ENCODE results near the gene RTN4RL2. TPM values are rescaled to one million over a fixed set of nuclear protein-coding genes. Genes with fewer than 3 reads are reported as not detected.

The RTN4RL2 gene
- total RNA-seq, 1 experiment from 2014 or later = 5.5 TPM

DNA sequence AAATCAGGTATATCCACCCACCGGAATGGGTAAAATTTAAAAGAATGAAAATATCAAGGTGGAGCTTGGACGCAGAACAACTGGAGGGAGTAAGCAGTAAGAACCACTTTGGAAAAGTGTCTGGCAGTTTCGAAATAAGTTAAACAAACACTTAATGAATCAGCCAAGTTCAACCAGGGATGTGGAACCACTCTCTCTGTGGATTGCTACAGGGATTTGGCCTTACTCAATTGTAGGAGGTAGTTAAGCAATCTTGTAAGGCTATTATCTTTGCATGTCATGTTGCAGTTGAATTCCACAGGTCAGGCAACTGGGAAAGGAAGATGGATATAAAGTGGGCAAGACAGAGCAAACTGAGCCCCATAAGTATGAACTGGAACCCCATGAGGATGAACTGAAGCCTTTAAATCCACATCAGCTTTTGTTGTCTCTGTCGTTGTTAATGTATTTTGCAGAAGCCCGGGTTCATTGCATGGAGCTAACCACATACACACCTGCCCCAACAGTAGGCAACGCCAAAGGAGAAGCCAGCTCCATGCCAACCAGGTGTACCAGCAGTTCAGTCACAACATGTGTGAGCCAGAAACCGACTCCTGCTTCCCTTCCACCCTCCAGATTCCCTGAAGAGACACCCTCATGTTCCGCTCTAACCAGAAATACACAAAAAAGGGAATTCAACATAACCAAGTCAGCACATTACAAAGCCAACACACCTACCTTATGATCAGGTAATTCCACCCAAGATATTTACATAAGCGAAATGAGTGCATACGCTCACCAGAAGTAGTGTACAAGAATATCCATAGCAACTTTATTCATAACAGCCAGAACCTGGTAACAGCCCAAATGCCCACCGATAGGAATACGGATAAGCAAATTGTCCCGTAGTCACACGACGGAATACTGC, 25.4 kb upstream of the RTN4RL2 start:
- Mint-ChIP-seq H3K27me3 (ENCODE audit: insufficient read depth, unreplicated experiment) (no peaks in the 10 kb centered on the region), H3K4me1 (ENCODE audit: low read depth, unreplicated experiment) (peaks cover 16% of the 10 kb centered on the region), H3K4me3 (ENCODE audit: unreplicated experiment) (no peak overlapping the region), H3K27ac (ENCODE audit: unreplicated experiment) (no peak overlapping the region), H3K36me3 (ENCODE audit: insufficient read depth, unreplicated experiment) (no peaks in the 10 kb centered on the region), H3K9me3 (ENCODE audit: unreplicated experiment) (no peaks in the 10 kb centered on the region)
- Histone ChIP-seq H3K36me3 (ENCODE audit: control insufficient read depth, insufficient read depth, low read length) (no peaks in the 10 kb centered on the region), H3K27me3 (replicated peaks; ENCODE audit: control insufficient read depth, insufficient read depth, low read length) (no peaks in the 10 kb centered on the region), H3K9me3 (no peaks in the 10 kb centered on the region), H3K4me1 (0 out of 2 replicates have a peak, but pooled peaks cover 4% of the 10 kb centered on the region), H3K4me3 (ENCODE audit: low read depth, low read length) (no peak overlapping the region)
- ChIA-PET POLR2A (no interaction called here), CTCF (no interaction called here)
- TF ChIP-seq, protein P1, sequence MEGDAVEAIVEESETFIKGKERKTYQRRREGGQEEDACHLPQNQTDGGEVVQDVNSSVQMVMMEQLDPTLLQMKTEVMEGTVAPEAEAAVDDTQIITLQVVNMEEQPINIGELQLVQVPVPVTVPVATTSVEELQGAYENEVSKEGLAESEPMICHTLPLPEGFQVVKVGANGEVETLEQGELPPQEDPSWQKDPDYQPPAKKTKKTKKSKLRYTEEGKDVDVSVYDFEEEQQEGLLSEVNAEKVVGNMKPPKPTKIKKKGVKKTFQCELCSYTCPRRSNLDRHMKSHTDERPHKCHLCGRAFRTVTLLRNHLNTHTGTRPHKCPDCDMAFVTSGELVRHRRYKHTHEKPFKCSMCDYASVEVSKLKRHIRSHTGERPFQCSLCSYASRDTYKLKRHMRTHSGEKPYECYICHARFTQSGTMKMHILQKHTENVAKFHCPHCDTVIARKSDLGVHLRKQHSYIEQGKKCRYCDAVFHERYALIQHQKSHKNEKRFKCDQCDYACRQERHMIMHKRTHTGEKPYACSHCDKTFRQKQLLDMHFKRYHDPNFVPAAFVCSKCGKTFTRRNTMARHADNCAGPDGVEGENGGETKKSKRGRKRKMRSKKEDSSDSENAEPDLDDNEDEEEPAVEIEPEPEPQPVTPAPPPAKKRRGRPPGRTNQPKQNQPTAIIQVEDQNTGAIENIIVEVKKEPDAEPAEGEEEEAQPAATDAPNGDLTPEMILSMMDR (IDR thresholded peaks at IDR 0.05; ENCODE audit: insufficient read depth in 1 of 2, low read depth in 1 of 2, low read length in 1 of 2, severe bottlenecking in 1 of 2, unreplicated experiment in 1 of 2) = no peak
- intact Hi-C loops (cut with micrococcal nuclease; ENCODE audit: unreplicated experiment) = loop anchor here (1.0 to 5.0 kb wide), 3 partner anchors 18 to 73 kb away; no protein-coding TSS in a partner anchor
- DNase-seq = peak in 1 of 2 experiments; percentile 66
- BruUV-seq (replicated peaks) = no TSS peak

DNA sequence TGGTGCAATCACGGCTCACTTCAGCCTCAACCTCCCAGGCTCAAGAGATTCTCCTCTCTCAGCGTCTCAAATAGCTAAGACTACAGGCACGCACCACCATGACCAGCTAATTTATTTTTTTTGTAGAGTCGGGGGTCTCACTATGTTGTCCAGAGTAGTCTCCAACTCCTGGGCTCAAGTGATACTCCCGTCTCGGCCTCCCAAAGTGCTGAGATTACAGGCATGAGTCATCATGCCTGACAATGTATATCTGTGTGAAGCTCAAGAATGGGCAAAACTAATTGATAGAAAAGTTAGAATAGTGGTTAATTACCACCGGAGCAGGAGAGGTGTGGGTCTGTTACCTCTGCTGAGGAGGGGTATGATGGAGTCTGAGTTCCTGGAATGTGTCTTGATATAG, 24.3 kb upstream of the RTN4RL2 start:
- no peaks in the 10 kb centered on the region for H3K36me3 Mint-ChIP-seq (ENCODE audit: insufficient read depth, unreplicated experiment)
- no peak overlapping the region for H3K27ac Mint-ChIP-seq (ENCODE audit: unreplicated experiment)
- Histone ChIP-seq H3K27me3 (replicated peaks; ENCODE audit: control insufficient read depth, insufficient read depth, low read length) (no peaks in the 10 kb centered on the region), H3K9me3 (no peaks in the 10 kb centered on the region), H3K4me3 (ENCODE audit: low read depth, low read length) (no peak overlapping the region), H3K4me1 (0 out of 2 replicates have a peak, but pooled peaks cover 4% of the 10 kb centered on the region), H3K36me3 (ENCODE audit: control insufficient read depth, insufficient read depth, low read length) (no peaks in the 10 kb centered on the region)
- H3K4me3 Mint-ChIP-seq (ENCODE audit: unreplicated experiment) = no peak overlapping the region
- ChIA-PET CTCF (no interaction called here), POLR2A (no interaction called here)
- TF ChIP-seq, protein P1 (IDR thresholded peaks at IDR 0.05; ENCODE audit: insufficient read depth in 1 of 2, low read depth in 1 of 2, low read length in 1 of 2, severe bottlenecking in 1 of 2, unreplicated experiment in 1 of 2) = no peak
- no peak for DNase-seq
- H3K4me1 Mint-ChIP-seq (ENCODE audit: low read depth, unreplicated experiment) = peaks cover 16% of the 10 kb centered on the region
- BruUV-seq (replicated peaks) = no TSS peak
- intact Hi-C loops (cut with micrococcal nuclease; ENCODE audit: unreplicated experiment) = no loop called here
- no peaks in the 10 kb centered on the region for H3K9me3 Mint-ChIP-seq (ENCODE audit: unreplicated experiment)
- no peaks in the 10 kb centered on the region for H3K27me3 Mint-ChIP-seq (ENCODE audit: insufficient read depth, unreplicated experiment)

DNA sequence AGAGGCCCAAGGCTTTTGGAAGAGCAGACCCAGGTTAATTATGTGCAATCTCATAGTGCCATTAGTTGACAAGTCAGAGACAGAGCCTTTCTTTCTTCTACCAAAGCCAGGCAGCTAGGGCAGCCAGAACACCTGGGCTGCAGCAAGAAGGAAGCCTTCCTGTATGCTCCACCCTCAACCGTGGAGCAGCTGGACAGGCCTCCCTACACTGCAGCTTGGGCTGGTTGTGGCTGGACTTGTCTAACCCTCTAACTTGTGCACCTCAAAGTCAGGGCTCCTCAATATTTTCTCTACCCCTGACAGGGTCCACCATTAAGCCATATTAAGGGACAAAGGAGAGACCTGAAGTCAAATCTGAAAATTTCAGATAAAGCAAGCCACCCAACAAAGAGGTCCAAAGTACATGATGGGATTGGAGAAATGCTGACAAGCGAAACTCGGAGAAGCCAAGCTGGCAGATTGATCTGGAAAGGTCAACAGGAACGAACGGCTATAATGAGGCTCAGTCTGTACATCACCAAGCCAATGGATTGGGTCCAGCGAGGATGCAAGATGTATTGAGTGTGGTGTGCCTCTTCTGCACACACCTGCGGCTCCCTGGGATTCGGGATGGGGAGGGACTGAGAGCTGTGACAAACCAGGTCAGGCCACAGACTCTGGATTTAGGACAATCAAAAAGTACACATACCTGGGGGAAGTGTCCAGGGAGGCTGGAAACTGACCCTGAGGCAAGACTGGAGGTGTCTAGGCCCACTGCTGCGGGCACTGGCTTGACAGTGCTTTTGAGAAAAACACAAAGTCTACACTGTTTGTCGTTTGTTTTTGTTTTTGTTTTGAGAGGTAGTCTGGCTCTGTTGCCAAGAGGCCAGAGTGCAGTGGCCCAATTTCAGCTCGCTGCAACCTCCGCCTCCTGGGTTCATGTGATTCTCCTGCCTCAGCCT, 21.7 kb upstream of the RTN4RL2 start:
- Histone ChIP-seq H3K4me3 (ENCODE audit: low read depth, low read length) (no peak overlapping the region), H3K4me1 (peaks cover 4% of the 10 kb centered on the region; the same call in 1 of the 2 replicates), H3K9me3 (no peaks in the 10 kb centered on the region), H3K36me3 (ENCODE audit: control insufficient read depth, insufficient read depth, low read length) (no peaks in the 10 kb centered on the region), H3K27me3 (replicated peaks; ENCODE audit: control insufficient read depth, insufficient read depth, low read length) (no peaks in the 10 kb centered on the region)
- intact Hi-C loops (cut with micrococcal nuclease; ENCODE audit: unreplicated experiment) = no loop called here
- POLR2A ChIA-PET = no interaction called here
- no peaks in the 10 kb centered on the region for H3K27me3 Mint-ChIP-seq (ENCODE audit: insufficient read depth, unreplicated experiment)
- no peaks in the 10 kb centered on the region for H3K9me3 Mint-ChIP-seq (ENCODE audit: unreplicated experiment)
- no peak for DNase-seq
- CTCF ChIA-PET = interaction anchor here (1.7 kb wide), 1 partner anchor 93 kb away, joined by 3 read pairs; no protein-coding TSS in a partner anchor
- BruUV-seq (replicated peaks) = no TSS peak
- no peaks in the 10 kb centered on the region for H3K36me3 Mint-ChIP-seq (ENCODE audit: insufficient read depth, unreplicated experiment)
- no peak overlapping the region for H3K4me3 Mint-ChIP-seq (ENCODE audit: unreplicated experiment)
- peaks cover 16% of the 10 kb centered on the region for H3K4me1 Mint-ChIP-seq (ENCODE audit: low read depth, unreplicated experiment)
- TF ChIP-seq, protein P1 (IDR thresholded peaks at IDR 0.05; ENCODE audit: insufficient read depth in 1 of 2, low read depth in 1 of 2, low read length in 1 of 2, severe bottlenecking in 1 of 2, unreplicated experiment in 1 of 2) = no peak
- H3K27ac Mint-ChIP-seq (ENCODE audit: unreplicated experiment) = no peak overlapping the region
